ENCODE measurements around the gene ATP2C2.

The ATP2C2 gene

GRCh38 chr16:84438971-84439696 is 70.8 kb downstream of the ATP2C2 start:
- H3K79me2 ChIP-seq (ENCODE audit: low read length) = no peaks in the 10 kb centered on the region
- no peak for DNase-seq

GRCh38 chr16:84442416-84443145 is 74.2 kb downstream of the ATP2C2 start:
- no peaks in the 10 kb centered on the region for H3F3A ChIP-seq (ENCODE audit: insufficient read depth, low read length)
- H3K4me3 ChIP-seq (ENCODE audit: low read length) = no peak overlapping the region
- no peaks in the 10 kb centered on the region for H4K20me1 ChIP-seq (ENCODE audit: insufficient read depth, low read length)
- no peak overlapping the region for H3K27ac ChIP-seq (ENCODE audit: low read length)
- no peaks in the 10 kb centered on the region for H3K36me3 ChIP-seq (replicated peaks; ENCODE audit: insufficient read depth, low read length)
- H2AFZ ChIP-seq (ENCODE audit: low read length) = no peak overlapping the region
- H3K9me3 ChIP-seq (replicated peaks; ENCODE audit: insufficient read depth, low read length) = no peaks in the 10 kb centered on the region
- H3K4me2 ChIP-seq (ENCODE audit: low read depth, low read length) = no peak overlapping the region
- H3K27me3 ChIP-seq (replicated peaks; ENCODE audit: insufficient read depth, low read length) = peaks cover 41% of the 10 kb centered on the region
- no peaks in the 10 kb centered on the region for H3K79me2 ChIP-seq (ENCODE audit: low read length)
- no peak for DNase-seq
- no peaks in the 10 kb centered on the region for H3K9me2 ChIP-seq (replicated peaks; ENCODE audit: insufficient read depth, low read length)
- H3K4me1 ChIP-seq (ENCODE audit: low read length) = no peaks in the 10 kb centered on the region
- H3K9ac ChIP-seq (ENCODE audit: low read length) = no peak overlapping the region
- TF ChIP-seq EZH2phosphoT487 (IDR thresholded peaks at IDR 0.05; ENCODE audit: low read length) = no peak
- TF ChIP-seq, protein P1, sequence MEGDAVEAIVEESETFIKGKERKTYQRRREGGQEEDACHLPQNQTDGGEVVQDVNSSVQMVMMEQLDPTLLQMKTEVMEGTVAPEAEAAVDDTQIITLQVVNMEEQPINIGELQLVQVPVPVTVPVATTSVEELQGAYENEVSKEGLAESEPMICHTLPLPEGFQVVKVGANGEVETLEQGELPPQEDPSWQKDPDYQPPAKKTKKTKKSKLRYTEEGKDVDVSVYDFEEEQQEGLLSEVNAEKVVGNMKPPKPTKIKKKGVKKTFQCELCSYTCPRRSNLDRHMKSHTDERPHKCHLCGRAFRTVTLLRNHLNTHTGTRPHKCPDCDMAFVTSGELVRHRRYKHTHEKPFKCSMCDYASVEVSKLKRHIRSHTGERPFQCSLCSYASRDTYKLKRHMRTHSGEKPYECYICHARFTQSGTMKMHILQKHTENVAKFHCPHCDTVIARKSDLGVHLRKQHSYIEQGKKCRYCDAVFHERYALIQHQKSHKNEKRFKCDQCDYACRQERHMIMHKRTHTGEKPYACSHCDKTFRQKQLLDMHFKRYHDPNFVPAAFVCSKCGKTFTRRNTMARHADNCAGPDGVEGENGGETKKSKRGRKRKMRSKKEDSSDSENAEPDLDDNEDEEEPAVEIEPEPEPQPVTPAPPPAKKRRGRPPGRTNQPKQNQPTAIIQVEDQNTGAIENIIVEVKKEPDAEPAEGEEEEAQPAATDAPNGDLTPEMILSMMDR (IDR thresholded peaks at IDR 0.05; ENCODE audit: low read length) = no peak
- TF ChIP-seq EZH2 (optimal IDR thresholded peaks at IDR 0.05; ENCODE audit: low read depth, low read length) = no peak

More at GRCh38 chr16:84438971-84439696, 70.8 kb downstream of the ATP2C2 start:
- Histone ChIP-seq H3K9me3 (replicated peaks; ENCODE audit: insufficient read depth, low read length) (no peaks in the 10 kb centered on the region), H3K4me3 (ENCODE audit: low read length) (no peak overlapping the region), H3K9ac (ENCODE audit: low read length) (no peak overlapping the region), H4K20me1 (ENCODE audit: insufficient read depth, low read length) (no peaks in the 10 kb centered on the region), H3K4me2 (ENCODE audit: low read depth, low read length) (no peak overlapping the region), H3K27me3 (replicated peaks; ENCODE audit: insufficient read depth, low read length) (peaks cover 19% of the 10 kb centered on the region; the same call in 1 of the 2 replicates), H3K36me3 (replicated peaks; ENCODE audit: insufficient read depth, low read length) (no peaks in the 10 kb centered on the region), H3K4me1 (ENCODE audit: low read length) (no peaks in the 10 kb centered on the region), H3F3A (ENCODE audit: insufficient read depth, low read length) (no peaks in the 10 kb centered on the region), H3K27ac (ENCODE audit: low read length) (no peak overlapping the region), H3K9me2 (replicated peaks; ENCODE audit: insufficient read depth, low read length) (no peaks in the 10 kb centered on the region), H2AFZ (ENCODE audit: low read length) (no peak overlapping the region)
- no peak for TF ChIP-seq EZH2phosphoT487 (IDR thresholded peaks at IDR 0.05; ENCODE audit: low read length)
- TF ChIP-seq, protein P1 (IDR thresholded peaks at IDR 0.05; ENCODE audit: low read length) = no peak
- no peak for TF ChIP-seq EZH2 (optimal IDR thresholded peaks at IDR 0.05; ENCODE audit: low read depth, low read length)

DNA sequence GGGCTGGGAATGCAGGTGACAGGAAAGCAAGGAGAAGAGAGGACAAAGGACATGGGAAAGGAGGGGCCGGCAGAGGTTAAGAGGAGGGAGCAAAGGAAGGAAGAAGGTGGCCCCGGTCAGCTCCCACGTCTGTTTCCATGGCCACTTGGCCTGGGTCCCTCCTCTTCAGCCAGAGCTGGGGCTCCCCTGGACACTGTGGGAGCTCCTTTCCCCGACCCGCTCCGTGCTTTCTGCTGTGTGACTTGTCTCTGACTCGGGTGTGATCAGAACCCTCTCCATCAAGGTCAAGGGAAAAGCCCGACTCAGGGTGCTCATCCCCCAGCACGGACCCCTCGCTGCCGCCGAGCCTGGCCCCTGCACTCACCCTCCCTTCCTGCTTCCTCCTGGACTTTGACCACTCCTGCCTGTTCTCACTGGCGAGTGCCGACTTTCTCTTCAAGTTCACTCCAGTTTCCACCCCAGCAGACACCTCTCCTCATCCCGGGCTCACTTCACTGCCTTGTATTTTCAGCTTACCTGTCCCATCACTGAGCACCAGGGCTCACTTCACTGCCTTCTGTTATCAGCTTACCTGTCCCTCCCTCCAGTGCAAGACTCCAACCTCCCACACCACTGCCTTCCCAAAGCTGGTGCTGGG is 74.9 kb downstream of the ATP2C2 start:
- Histone ChIP-seq H3K4me3 (ENCODE audit: low read length) (no peak overlapping the region), H2AFZ (ENCODE audit: low read length) (no peak overlapping the region), H4K20me1 (ENCODE audit: insufficient read depth, low read length) (no peaks in the 10 kb centered on the region), H3K27me3 (replicated peaks; ENCODE audit: insufficient read depth, low read length) (peaks cover 41% of the 10 kb centered on the region), H3K79me2 (ENCODE audit: low read length) (no peaks in the 10 kb centered on the region), H3K36me3 (replicated peaks; ENCODE audit: insufficient read depth, low read length) (no peaks in the 10 kb centered on the region), H3K9me2 (replicated peaks; ENCODE audit: insufficient read depth, low read length) (no peaks in the 10 kb centered on the region), H3F3A (ENCODE audit: insufficient read depth, low read length) (no peaks in the 10 kb centered on the region), H3K27ac (ENCODE audit: low read length) (no peak overlapping the region), H3K9me3 (replicated peaks; ENCODE audit: insufficient read depth, low read length) (no peaks in the 10 kb centered on the region), H3K4me1 (ENCODE audit: low read length) (no peaks in the 10 kb centered on the region), H3K9ac (ENCODE audit: low read length) (no peak overlapping the region), H3K4me2 (ENCODE audit: low read depth, low read length) (no peak overlapping the region)
- no peak for DNase-seq
- TF ChIP-seq, protein P1 (IDR thresholded peaks at IDR 0.05; ENCODE audit: low read length) = no peak
- no peak for TF ChIP-seq EZH2 (optimal IDR thresholded peaks at IDR 0.05; ENCODE audit: low read depth, low read length)
- TF ChIP-seq EZH2phosphoT487 (IDR thresholded peaks at IDR 0.05; ENCODE audit: low read length) = no peak
